Endometrial microvascular endothelial cells (primary cell): Measurements from ENCODE around the gene CPLANE2. TPM values are rescaled to one million over a fixed set of nuclear protein-coding genes. Genes with fewer than 3 reads are reported as not detected.
"Not testable (repeated sequence)": the region's sequence is repeated elsewhere in the genome, so short reads cannot be mapped to it uniquely, and the experiment has no call there.

Experiments used
- in situ Hi-C: cut with HindIII; loops from 2 replicates; pipeline ENCODE4 v1.10.0; 2017; ENCODE audit warnings: low sequenced_read_pairs, low pct_unique_long_range_greater_than_20kb; ENCODE audit errors: inconsistent ontology term
- total RNA-seq: library from RNA; depleted of rRNA; stranded (reverse); fragments of >200 nt; gene quantifications from one replicate; pipeline ENCODE4 v1.2.3, GENCODE V29; 2015; ENCODE audit errors: inconsistent ontology term

Gene CPLANE2
- total RNA-seq, 1 donor from 2014 or later, result 2.7 TPM

GRCh38 chr1:16204216-16204615 is 32.8 kb downstream of the CPLANE2 start:
- in situ Hi-C loops, result no loop called here

GRCh38 chr1:16203550-16203949 is 33.4 kb downstream of the CPLANE2 start:
- in situ Hi-C loops, result no loop called here

DNA sequence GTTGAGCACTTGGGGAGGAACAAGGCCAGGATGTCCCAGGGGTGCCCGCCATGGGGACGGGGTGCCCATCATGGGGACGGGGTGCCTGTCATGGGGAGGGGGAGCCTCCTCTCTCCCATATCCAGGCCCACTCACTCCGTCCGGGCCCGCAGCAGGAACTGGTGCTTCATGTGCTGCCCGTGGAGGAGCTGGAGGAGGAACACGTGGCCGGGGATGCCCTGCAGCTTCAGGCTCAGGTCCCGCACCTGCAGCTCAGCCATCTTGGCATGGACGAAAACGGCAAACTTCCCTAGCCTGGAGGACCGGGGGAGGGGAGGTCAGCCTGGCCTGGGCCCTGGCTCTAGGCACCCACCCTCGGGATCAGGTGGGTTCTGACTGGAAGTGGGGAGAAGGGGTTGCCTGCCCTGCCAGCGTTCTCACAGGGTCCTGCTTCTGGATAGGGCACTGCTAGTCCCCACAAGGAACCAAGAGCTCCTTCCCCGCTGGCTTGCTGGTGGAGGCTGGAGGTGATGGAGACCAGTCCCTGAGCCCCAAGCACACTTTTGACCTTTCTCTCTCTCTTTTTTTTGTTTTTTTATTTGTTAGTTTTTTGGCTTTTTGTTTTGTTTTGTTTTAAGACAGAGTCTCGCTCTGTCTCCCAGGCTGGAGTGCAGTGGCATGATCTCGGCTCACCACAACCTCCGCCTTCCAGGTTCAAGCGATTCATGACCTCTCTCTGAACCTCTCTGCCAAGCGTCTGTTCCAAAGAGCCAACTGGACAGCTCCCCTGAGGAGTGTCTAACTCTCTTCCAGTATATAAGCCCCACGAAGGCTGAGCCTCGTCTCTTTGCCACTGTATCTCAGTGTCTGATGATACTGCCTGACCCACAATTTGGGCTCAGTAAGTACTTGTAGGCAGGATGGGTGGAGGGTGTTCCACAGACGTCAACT is 34.4 kb downstream of the CPLANE2 start:
- in situ Hi-C loops, result no loop called here

- in situ Hi-C loops, result no loop called here
These were observed 37.3 kb downstream of the CPLANE2 start for GRCh38 chr1:16199700-16200099.

DNA sequence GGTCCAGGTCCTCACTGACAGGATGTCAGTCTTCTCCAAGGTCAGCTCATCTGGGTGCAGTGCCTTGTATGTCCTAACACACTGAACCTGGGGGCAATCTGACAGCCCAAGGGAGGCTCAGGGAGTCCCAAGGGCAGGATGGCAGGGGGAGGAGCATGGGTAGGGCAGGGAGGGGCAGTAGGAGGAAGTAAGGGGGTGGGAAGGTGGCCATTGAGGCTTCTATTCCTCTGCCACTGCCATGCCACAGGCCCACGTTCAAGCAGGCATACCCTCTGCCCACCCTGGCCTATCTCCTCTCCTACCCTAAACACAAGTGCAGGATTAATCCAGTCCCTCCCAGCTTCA is 37.9 kb downstream of the CPLANE2 start:
- in situ Hi-C loops, result no loop called here

- in situ Hi-C loops, result no loop called here
These were observed 38.4 kb downstream of the CPLANE2 start for GRCh38 chr1:16198444-16199156.

- in situ Hi-C loops, result no loop called here
These were observed 40.1 kb downstream of the CPLANE2 start for GRCh38 chr1:16196874-16197273.

GRCh38 chr1:16196139-16196538 is 40.8 kb downstream of the CPLANE2 start:
- in situ Hi-C loops, result not testable (repeated sequence)

DNA sequence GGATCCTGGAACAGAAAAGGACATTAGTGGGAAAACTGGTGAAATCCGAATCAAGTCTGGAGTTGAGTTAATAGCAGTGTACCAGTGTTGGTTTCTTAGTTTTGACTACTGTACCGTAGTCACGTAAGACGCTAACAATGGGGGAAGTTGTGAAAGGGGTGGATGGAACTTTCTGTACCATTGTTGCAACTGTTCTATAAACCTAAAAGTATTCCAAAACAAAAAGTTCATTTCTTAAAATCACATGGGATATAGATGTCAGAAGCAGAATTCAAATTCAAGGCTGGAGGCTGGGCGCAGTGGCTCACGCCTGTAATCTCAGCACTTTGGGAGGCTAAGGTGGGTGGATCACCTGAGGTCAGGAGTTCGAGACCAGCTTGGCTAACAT is 41.5 kb downstream of the CPLANE2 start:
- in situ Hi-C loops, result no loop called here

DNA sequence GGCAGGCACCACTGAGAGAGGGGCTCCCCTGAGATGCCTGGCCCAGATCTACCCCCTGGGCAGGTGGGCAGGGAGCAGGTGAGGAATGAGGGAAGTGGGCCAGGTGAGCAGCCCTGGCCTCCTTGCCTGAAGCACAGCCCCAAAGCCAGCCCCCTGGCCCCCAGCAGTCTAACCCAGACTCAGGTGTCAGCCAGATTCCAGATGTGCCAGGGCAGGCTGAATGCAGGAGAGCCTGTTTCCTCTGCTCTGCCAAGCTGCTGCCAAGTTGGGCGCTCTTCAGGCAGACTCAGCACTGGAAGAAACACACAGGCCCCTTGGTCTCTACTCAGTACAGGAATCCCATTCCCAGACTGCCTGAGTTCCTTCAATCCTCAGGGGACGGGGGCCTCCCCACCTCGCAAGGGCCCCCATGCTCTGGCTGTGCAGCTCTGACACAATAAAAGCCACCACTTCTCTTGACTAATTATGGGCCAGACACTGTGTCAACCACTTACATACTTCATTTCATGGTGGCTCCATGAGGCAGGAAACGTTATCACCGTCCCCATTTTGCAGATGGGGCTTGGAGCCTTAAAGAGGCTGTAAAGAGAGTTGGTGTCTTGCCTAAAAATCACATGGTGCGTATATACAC is 45.0 kb downstream of the CPLANE2 start:
- in situ Hi-C loops, result no loop called here

GRCh38 chr1:16191309-16191708 is 45.7 kb downstream of the CPLANE2 start:
- in situ Hi-C loops, result no loop called here

DNA sequence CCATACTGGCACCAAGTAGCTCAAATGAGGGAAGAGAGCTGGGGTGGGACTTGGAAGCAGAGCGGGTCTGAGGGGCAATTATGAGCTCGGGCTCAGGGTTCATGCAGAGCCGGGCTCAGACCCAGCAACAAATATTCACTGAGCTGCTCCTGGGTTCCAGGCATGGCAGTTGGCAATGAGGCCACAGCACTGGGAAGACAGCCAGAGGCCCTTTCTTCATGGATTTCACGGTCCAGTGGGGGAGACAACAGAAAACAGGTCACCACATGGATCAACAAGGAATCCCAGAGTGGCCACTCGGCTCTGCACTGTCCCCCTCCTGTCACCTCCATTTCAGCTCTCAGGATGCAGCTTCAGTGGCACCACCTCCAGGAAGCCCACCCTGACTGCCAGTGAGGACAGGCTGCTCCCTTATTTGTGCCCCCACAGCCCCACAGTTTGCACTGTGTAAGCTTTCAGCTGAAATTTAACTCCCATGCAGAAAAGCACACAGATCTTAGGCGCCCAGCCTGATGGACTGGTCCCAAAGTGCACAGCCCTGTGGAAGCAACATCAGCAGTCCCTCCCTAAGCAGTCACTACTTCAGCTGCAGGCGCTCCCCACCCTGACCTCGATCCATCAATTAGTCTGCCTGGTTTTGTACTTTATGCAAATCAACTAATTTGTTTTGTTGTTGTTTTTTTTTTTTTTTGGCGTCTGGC is 46.9 kb downstream of the CPLANE2 start:
- in situ Hi-C loops, result no loop called here

DNA sequence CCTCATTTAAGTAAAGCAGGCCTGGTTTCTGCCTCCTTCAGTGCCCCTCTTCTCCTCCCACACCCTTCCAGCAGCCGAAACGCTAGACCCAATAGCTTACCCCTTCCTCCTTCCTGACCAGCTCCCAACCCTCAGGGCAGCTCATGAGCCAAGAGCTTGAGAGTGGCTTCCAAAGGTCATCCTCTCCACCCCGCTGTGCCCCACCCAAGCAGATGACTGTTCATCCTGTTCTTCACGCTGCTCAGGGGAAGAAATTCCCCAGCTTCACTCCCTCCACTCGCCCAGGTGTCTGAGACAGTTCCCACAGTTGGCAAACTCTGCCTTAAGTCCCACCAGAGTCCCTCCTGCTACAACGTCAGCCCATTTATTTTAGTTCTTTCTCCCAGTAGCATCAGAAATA is 48.0 kb downstream of the CPLANE2 start:
- in situ Hi-C loops, result no loop called here

DNA sequence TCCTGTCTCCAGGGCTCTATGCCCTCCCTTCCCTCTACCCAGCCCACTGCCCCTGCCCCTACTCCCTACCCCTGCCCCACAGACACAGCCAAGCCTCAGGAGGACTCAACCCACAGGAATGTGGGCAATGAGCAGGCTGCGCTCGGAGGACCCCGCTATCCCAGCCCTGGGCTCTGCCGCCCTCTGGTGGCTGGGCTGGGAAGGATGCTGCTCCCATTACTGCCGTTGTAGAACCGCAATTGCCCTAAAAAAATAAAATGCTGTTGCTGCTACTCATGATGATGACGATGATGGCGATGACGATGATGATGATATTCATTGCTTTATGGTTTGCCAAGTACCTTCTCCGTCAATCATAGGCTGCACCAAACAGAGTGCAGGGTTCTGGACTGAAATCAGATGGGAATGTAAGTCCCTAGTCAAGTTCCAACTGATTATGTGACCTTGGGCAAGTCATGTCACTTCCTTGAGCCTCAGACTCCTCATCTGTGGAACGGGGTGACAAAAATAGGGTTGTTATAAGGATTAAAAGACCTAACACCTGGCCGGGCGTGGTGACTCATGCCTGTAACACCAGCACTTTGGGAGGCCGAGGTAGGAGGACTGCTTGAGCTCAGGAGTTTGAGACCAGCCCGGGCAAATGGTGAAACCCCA is 49.1 kb downstream of the CPLANE2 start:
- in situ Hi-C loops, result no loop called here

GRCh38 chr1:16186655-16187235 is 50.2 kb downstream of the CPLANE2 start:
- in situ Hi-C loops, result no loop called here

GRCh38 chr1:16184557-16185303 is 52.3 kb downstream of the CPLANE2 start:
- in situ Hi-C loops, result no loop called here

DNA sequence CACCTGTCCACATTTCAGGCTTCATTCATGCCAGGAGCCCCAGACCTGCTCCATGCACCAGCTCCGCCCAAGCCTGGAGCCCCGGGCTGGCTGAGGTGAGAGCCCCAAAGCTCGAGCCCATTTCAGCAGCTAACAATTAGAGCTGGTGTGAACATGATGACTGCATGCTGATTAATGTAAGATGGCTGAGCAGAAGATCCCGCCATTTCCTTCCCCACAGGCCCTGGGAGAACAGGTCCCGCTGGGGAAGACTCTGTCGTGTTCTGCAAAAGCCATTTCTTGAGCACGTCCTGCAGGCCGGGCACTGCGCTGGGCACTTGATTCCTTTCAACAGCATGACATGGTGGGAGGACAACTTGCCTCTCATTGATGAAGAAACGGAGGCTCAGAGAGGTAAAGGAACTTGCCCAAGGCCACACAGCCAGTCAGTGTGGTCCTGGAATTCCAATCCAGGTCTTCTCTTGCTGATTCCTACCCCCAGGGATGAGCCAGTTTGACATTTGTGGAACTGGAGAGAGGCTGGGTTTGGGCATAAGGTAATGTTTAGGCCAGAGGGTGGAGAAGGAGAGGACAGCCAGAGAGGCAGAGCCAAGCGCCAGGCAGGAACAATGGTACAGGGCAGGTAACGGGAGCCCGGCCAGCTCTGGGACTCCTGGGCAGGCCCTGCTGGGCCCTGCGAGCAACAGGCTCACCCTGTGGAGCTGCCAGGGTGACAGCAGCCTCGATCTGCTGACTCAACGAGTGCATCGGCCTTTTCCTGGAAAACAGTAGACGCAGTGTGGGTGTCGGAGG is 53.0 kb downstream of the CPLANE2 start:
- in situ Hi-C loops, result no loop called here
